GM19397 (cell line): Measurements from ENCODE around the gene CDH12.
"Not testable (repeated sequence)": the region's sequence is repeated elsewhere in the genome, so short reads cannot be mapped to it uniquely, and the experiment has no call there.

Experiments
- ATAC-seq: cut with Tn5 transposase; IDR thresholded peaks from one replicate; pipeline ENCODE4 v1.9.1; 2021; ENCODE audit warnings: mild to moderate bottlenecking, moderate library complexity; ENCODE audit not compliant: unreplicated experiment

Gene CDH12

GRCh38 chr5:22169226-22169625 lies 683.9 kb downstream of the CDH12 start:
- ATAC-seq = not testable (repeated sequence)

GRCh38 chr5:22168704-22169103 lies 684.4 kb downstream of the CDH12 start:
- not testable (repeated sequence) for ATAC-seq

DNA sequence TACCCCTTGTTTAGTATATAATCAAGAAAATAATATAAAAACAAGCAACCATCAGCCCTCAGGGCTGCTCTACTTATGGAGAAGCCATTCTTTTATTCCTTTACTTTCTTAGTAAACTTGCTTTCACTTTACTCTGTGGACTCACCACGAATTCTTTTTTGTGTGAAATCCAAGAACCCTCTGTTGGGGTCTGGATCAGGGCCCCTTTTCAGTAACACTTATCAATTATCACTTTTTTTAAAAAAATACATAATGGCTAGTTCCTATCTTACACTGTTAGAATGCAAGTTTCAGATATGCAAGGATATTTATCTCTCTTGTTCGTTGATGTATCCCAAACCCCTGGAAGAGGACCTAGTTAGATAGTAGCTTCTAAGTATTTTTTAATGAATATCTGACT lies 687.2 kb downstream of the CDH12 start:
- ATAC-seq = not testable (repeated sequence)

- not testable (repeated sequence) for ATAC-seq
Observed at GRCh38 chr5:22164910-22165748, 688.0 kb downstream of the CDH12 start.

DNA sequence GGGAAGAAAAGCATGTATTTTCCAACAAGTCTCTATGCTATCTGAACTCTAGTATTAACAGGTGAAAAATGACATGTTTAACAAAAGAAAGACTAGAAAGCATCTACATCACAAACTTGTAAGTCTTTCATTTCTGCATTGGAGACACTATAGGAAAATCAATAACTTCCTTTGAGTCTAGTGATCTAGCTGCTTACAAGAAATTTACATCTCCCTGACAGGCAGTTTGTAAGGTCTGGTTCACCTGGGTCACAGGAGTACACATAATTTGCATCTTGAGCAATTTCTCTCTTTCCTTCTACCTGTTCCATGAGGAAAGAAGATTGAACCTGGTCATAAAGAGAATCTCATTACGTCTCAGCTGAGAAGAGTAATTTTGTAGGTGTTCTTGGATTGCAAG lies 696.2 kb downstream of the CDH12 start:
- not testable (repeated sequence) for ATAC-seq

- ATAC-seq = not testable (repeated sequence)
Observed at GRCh38 chr5:22154779-22155178, 698.4 kb downstream of the CDH12 start.

DNA sequence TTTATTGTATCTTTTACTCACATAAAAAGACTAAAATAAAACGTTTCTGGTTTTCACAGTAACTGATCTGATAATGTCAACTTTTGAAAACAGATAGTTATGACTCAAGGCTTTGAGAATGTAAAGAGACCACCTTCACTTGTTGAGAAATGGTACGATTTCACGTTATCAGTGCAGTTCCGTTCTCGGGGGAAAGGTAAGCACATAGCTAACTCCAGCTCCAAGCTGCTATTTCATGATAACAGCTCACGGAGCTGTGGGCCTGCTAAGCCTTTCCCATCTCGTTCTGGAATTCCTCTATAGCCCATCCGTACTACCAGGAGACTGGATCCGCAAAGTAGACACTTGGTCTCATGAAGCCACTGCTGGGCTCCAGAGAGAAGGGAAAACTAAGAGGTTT lies 701.3 kb downstream of the CDH12 start:
- not testable (repeated sequence) for ATAC-seq

DNA sequence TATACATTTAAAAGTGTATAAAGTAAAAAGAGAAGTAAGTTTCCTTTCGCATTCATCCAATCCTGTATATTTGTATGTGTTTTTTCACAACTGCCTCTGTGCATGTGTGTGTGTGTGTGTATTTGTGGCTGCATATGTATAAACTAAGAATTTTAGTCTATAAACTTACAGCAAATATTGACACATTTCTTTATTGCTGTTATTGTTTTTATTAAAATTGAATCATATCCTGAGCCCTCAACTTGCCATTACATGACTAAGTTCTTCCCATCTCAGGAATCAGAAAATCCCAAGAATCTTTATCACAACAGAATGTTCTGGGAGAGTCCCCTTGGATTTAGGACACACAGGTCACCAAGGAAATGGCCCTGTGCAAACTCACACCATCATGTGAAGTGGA lies 712.7 kb downstream of the CDH12 start:
- ATAC-seq = not testable (repeated sequence)

DNA sequence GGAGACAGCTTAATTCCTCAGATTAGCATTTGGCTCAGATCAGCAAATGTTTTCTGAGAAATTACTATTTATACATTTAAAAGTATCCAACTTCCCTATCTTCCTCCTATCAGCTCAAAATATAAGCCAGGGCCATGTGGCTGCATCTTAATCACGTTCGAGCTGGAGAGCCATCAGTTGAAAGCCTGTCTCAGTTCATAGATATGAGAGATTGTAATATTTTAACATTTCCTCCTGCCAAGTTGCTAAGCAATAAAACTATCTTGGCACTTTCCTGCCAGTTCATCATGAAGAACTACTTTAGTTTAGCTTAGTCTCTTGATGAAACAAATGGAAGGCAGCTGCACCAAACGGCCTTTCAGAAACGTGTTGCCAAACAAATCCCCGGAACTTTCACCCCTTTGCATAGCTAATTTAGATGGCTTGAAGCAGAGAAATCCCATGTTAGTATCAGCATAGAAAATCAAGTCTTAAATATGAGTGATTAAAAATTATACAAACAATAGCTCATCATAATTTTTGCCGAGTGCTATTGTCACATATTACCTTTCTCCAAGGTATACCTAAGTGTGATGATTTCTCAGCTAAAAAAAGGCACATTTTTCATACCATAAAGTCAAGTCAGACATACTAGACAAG lies 713.4 kb downstream of the CDH12 start:
- not testable (repeated sequence) for ATAC-seq

GRCh38 chr5:22111320-22111719 lies 741.8 kb downstream of the CDH12 start:
- no peak for ATAC-seq

DNA sequence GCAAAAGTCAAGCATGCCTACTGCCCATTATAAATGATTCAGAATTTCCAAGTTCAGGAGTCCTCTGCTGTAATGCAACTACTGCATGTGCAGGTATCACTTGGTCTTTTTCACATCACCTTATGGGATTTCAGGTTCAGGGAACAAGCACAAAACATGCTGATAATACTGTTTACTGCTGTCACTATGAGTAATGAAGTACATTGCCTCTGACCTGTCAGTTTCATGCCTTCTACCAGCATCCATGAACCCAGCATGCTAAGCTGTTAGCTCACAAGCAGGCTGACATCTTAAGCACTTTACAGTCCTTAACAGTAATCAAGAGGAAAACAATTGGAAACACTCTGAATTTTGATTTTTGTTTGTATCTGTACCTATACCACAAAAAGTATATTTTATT lies 743.8 kb downstream of the CDH12 start:
- no peak for ATAC-seq

DNA sequence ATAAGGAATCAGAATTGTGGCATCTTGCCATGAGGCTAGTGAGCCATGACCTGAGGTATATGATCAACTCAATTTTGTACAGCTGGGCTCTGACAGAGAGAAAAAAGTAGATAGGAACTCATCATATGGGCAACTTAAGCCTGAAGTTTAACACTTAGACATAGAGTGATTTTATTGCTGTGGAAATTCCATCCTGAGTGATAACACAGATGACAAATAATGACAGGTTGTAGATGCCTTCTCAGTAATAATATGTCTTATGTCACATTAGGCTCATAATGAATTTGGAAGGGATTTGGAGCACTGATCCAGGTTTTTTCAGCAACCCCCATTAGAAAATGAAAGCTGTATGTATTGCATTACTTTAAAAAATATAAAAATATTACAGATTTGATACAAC lies 744.6 kb downstream of the CDH12 start:
- no peak for ATAC-seq

DNA sequence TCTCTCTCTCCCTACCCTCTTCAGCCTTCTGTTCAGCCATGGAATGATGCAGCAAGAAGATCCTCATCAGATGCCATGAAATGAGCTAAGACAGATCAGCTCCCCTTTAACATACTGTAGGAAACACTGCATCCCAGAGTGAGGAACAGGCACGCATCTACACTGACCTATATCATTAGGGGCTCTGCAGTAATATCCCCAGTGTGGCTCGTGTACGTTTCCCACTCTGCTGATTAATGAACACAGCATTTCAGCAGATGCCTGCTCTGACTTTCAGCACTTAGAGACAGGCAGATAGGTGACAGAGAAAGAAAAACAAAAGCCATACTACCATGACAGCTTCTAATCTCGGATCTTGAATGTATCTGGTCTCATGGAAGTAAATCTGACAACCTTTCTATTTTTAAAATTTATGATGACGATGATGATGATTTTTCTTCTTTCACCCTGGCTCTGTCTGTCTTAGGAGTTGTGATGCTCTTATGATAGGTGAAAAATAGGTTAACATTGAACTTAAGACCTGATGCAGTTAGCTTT lies 750.3 kb downstream of the CDH12 start:
- no peak for ATAC-seq

DNA sequence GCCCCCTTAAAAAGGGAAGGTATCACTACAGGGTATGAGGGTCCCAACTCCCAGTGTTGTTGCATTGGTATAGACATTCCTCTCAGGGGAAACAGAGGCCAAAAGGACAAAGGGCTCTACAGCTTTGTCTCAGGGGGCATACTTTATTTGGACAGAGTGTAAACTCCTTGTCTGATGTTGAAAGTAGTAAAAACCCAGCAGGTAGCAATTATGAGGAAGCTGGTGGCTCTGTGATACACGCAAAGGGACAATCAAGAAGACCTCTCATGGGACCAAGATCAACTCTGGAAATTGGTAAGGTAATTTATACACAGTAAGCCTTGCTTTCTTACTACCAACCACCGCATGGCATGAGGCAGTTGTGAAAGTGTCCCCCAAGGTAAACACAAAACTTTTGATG lies 764.6 kb downstream of the CDH12 start:
- no peak for ATAC-seq

GRCh38 chr5:22079566-22079965 lies 773.6 kb downstream of the CDH12 start:
- no peak for ATAC-seq

DNA sequence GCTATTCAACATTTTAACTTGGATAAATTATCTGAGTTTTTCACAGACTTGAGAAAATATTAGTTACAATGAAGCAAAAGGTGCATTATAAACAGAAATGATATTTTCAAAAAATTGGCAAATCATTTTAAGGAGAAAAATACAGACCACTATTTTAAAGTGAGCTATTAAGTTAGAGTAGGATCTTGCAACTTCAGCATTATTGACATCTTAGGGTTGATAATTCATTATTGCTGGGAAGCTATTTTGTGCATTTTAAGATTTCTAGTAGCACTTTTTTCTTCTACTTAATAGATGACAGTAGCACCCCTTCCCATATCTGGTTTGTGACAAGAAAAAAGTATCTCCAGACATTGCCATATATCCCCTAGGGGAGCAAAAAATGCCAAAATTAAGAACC lies 774.1 kb downstream of the CDH12 start:
- ATAC-seq = no peak

DNA sequence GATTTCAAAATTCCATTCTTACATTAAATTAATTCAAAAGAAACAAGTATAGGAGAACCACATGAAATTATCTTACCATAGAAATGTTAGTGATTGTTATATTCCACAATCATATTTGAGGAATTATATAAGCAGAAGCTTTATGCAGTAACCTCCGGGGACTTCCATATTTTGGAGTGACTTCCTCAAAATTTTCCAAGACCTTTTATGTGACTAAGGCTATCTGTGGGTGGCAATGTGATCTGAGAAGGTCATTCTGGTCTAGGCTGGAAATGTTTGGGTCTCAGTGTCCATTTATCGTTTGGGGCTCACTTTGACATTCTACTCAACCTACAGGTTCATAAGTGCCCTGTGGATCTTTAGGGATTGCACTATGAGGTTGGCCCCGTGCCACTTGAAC lies 776.6 kb downstream of the CDH12 start:
- ATAC-seq = no peak

DNA sequence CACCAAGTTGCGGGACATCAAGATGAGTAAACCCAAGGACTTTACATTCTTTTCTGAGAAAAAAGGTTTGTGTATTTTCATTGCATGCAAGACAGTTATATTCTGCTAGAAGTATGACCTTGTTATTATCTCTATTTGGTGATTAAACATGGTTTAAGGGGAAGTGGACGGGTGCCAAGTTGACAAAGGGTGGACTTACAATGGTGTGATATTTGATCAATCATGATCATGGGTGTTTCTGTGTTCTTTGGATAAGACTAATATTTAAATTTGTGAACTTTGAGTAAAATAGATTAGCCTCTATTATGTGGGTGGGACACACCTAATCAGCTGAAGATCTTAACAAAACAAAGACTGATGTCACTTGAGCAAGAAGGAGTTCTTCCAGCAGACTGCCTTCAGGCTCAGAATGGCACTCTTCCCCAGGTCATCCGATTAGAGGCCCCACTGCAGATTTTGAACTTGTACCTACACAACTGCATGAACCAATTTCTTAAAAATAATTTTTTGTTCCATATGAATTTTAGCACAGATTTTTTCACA lies 782.9 kb downstream of the CDH12 start:
- ATAC-seq = no peak

GRCh38 chr5:22063717-22064116 lies 789.4 kb downstream of the CDH12 start:
- ATAC-seq = no peak

- ATAC-seq = no peak
Observed at GRCh38 chr5:22058620-22059019, 794.5 kb downstream of the CDH12 start.

DNA sequence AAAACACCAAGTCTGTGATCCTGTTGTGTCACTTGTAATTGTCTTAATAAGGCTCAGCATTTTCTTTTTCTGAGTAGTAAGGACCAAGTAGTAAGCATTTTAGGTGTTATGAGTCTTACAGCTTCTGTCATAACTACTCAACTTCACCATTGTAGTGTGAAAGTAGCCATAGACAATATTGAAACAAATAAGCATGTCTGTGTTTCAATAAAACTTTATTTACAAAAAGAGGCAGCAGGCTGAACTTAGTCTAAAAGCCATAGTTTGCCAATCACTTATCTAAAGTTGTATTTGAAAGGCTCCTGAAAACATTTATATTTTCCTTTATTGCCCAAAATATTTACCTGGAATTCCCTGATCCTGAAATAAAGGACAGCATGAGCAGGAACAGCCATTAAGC lies 796.1 kb downstream of the CDH12 start:
- no peak for ATAC-seq

GRCh38 chr5:22056601-22057000 lies 796.5 kb downstream of the CDH12 start:
- ATAC-seq = no peak
